ENCODE measurements around the gene CABP4.

DNA sequence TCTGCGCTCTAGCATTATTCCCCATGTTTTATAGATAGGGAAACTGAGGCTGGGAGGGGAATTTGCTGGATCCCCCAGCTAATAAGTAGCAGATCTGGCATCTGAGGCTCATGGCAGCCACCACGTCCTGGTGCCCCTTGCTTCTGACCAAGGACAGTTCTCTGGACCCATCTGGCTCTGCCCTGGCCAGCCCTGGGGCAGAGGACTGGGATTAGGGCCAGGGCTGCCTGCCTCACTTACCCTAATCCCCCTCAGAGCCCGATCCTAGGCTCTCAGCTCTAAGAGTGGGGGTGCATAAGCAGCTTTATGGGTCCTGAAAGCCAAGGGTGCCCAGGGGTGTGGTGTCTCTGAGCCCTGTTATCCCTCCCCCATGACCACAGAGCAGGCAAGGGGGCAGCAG is at the start of gene CABP4:
- TF ChIP-seq, protein P1, sequence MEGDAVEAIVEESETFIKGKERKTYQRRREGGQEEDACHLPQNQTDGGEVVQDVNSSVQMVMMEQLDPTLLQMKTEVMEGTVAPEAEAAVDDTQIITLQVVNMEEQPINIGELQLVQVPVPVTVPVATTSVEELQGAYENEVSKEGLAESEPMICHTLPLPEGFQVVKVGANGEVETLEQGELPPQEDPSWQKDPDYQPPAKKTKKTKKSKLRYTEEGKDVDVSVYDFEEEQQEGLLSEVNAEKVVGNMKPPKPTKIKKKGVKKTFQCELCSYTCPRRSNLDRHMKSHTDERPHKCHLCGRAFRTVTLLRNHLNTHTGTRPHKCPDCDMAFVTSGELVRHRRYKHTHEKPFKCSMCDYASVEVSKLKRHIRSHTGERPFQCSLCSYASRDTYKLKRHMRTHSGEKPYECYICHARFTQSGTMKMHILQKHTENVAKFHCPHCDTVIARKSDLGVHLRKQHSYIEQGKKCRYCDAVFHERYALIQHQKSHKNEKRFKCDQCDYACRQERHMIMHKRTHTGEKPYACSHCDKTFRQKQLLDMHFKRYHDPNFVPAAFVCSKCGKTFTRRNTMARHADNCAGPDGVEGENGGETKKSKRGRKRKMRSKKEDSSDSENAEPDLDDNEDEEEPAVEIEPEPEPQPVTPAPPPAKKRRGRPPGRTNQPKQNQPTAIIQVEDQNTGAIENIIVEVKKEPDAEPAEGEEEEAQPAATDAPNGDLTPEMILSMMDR (IDR thresholded peaks at IDR 0.05), result no peak
- no peak for TF ChIP-seq POLR2A (IDR thresholded peaks at IDR 0.05)

Measured in uterus (tissue), 2 donors.